Kidney epithelial cell (primary cell): ENCODE data around the gene SRM. TPM values are rescaled to one million over a fixed set of nuclear protein-coding genes. Genes with fewer than 3 reads are reported as not detected.
"Not testable (repeated sequence)": the region's sequence is repeated elsewhere in the genome, so short reads cannot be mapped to it uniquely, and the experiment has no call there.

Source experiments
- DNase-seq: peaks from one replicate; pipeline ENCODE4 v3.0.0-alpha.2; 2010; ENCODE audit warnings: low read depth
- H3K27me3 ChIP-seq: 2 replicates; pipeline ENCODE4 v1.6.0; 2011; ENCODE audit warnings: low read length; ENCODE audit not compliant: control insufficient read depth, insufficient read depth
- H3K36me3 ChIP-seq: 2 replicates; pipeline ENCODE4 v1.5.1; 2011; ENCODE audit warnings: low read length; ENCODE audit not compliant: control insufficient read depth, insufficient read depth
- H3K4me3 ChIP-seq: 2 replicates; pipeline ENCODE4 v1.5.1; 2011; ENCODE audit warnings: low read depth, mild to moderate bottlenecking, control low read depth, low read length
- total RNA-seq: library from RNA; depleted of rRNA; stranded (reverse); fragments of >200 nt; gene quantifications from 2 replicates; pipeline ENCODE4 v1.2.3, GENCODE V29; 2015
- TF ChIP-seq, protein P1 (sequence below): IDR thresholded peaks from 2 replicates; pipeline ENCODE4 v1.5.1; 2011; ENCODE audit warnings: mild to moderate bottlenecking, moderate library complexity, low read length, control low read depth, inconsistent platforms; ENCODE audit not compliant: insufficient read depth, poor library complexity, severe bottlenecking

SRM gene
- total RNA-seq, 1 donor from 2014 or later, result 75.0 TPM

DNA sequence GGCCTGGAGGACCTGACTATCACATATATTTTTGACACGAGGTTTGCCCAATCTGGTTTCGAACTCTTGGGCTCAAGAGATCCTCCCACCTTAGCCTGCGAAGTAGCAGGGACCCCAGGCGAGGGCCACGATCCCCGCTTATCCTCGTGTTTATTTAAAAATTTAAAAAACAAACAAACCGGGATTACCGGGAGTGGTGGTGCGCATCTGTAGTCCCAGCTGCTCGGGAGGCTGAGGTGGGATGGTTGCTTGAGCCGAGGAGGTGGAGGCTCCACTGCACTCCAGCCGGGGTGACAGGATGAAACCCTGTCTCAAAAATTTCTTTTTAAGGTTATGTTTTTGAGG is 40.3 kb upstream of the SRM start:
- Histone ChIP-seq H3K4me3 (peak overlapping the region; percentile 75), H3K36me3 (peaks cover 2% of the 10 kb centered on the region), H3K27me3 (no peaks in the 10 kb centered on the region)
- no peak for DNase-seq
- TF ChIP-seq, protein P1, sequence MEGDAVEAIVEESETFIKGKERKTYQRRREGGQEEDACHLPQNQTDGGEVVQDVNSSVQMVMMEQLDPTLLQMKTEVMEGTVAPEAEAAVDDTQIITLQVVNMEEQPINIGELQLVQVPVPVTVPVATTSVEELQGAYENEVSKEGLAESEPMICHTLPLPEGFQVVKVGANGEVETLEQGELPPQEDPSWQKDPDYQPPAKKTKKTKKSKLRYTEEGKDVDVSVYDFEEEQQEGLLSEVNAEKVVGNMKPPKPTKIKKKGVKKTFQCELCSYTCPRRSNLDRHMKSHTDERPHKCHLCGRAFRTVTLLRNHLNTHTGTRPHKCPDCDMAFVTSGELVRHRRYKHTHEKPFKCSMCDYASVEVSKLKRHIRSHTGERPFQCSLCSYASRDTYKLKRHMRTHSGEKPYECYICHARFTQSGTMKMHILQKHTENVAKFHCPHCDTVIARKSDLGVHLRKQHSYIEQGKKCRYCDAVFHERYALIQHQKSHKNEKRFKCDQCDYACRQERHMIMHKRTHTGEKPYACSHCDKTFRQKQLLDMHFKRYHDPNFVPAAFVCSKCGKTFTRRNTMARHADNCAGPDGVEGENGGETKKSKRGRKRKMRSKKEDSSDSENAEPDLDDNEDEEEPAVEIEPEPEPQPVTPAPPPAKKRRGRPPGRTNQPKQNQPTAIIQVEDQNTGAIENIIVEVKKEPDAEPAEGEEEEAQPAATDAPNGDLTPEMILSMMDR, result no peak

DNA sequence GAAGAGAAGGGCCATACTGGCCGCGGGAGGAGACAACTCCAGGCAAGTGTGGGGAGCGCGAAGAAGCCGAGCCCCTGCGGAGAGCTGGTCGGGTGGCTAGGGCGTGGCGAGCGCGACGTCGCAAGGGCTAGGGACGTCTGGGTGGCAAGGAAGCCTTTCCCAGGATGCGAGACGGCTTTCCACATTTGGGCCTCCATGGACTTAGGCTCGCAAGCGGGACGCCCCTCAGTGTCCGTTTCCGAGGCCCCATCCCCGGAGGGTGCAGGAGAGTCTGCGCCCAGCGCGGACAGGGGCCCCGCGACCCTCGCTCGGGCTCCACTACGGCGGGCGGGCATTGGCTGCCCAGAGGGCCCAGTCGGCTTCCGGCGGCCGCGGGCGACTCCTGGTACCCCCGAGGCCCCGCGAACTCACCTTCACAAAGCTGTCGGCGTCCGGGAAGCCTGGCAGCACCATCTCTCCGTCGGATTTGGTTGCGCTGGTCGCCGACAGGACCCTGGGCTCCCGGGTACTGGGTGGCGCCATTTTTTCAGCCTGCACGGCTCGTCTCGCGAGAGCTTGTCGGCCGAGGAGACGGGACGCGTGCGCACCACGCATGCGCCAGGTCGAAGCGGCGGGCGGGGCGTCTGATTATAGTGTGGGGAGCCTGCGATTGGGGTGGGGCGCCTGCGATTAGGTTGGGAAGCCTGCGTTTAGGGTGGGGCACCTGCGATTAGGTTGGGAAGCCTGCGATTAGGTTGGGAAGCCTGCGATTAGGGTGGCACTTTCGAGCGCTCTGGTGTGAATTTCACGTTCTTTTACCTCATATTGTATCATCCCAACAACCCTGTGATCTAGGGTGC is 39.7 kb upstream of the SRM start, which contains the start of gene EXOSC10:
EXOSC10 (minus strand) TSS at position 560 of the 839 bp plus-strand sequence; CDS start at position 522, 38 bp downstream.
- no peaks in the 10 kb centered on the region for H3K27me3 ChIP-seq
- TF ChIP-seq, protein P1, result no peak
- peak; percentile 52 for DNase-seq
- peak within 1 kb of the TSS; percentile 75 for H3K4me3 ChIP-seq
- peaks cover 2% of the 10 kb centered on the region for H3K36me3 ChIP-seq

DNA sequence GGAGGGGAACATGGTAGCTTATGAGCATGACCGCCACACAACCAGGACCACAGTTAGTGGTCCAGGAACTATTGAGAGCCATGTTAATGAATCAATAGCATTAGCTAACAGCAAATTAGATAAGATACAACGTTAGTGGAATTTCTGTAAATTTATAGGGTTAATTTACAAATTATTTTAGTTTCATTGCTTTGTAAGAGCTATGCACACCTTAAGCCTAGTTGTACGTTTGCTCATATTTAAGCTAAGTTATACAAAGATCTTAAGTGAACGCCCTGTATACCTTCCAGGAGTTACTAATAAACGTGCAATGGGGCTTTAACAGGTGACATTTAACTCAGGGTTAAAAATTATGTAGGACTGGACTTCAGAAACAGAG is 39.1 kb upstream of the SRM start:
- TF ChIP-seq, protein P1, result no peak
- peak overlapping the region; percentile 75 for H3K4me3 ChIP-seq
- DNase-seq, result no peak
- H3K27me3 ChIP-seq, result no peaks in the 10 kb centered on the region
- peaks cover 2% of the 10 kb centered on the region for H3K36me3 ChIP-seq

DNA sequence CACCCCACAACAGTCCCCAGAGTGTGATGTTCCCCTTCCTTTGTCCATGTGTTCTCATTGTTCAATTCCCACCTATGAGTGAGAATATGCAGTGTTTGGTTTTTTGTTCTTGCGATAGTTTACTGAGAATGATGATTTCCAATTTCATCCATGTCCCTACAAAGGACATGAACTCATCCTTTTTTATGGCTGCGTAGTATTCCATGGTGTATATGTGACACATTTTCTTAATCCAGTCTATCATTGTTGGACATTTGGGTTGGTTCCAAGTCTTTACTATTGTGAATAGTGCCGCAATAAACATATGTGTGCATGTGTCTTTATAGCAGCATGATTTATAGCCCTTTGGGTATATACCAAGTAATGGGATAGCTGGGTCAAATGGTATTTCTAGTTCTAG is 24.0 kb upstream of the SRM start:
- H3K27me3 ChIP-seq, DNase-seq, H3K4me3 ChIP-seq, H3K36me3 ChIP-seq: not testable (repeated sequence)

DNA sequence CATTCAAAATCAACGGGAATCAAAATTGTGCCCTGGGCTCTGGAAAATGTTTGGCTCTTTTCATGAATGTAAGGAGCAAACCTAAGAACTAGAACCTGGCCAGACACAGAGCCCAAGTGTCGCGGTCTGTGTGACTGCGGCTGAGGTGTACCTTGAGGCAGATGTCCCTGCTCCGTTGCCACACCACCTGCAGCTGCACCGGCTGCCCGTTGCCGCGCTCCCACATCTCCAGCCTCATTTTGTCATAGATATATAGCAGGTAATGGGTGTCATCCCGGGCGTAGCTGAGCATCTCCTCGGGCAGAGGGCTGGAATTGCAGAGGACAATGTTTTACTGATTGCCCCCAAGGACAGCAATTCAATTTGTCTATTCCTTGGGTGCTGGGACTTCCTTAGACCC is 21.1 kb upstream of the SRM start:
- Histone ChIP-seq H3K36me3 (peaks cover 2% of the 10 kb centered on the region), H3K27me3 (no peaks in the 10 kb centered on the region), H3K4me3 (no peak overlapping the region)
- no peak for DNase-seq
- TF ChIP-seq, protein P1, result no peak

DNA sequence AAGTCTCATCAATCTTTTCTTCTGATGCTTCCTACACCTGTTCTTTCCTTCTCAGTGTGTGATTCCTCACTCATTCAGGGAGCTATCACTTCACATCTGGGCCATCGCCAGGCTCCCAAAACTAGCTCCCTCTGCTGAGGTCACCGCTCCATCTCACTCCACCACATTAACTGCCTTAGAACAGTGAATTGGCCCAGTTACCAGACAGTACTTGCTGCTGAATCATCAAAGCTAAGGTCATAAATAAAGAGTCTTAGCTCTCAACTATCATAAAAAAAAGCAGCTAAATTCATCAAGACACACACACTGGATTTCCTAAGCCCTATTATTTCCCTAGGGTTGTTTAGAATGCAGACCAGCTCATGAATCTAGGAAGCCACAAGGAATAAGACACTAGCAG is 18.8 kb upstream of the SRM start:
- TF ChIP-seq, protein P1, result no peak
- Histone ChIP-seq H3K27me3 (no peaks in the 10 kb centered on the region), H3K36me3 (peaks cover 3% of the 10 kb centered on the region), H3K4me3 (no peak overlapping the region)
- no peak for DNase-seq

DNA sequence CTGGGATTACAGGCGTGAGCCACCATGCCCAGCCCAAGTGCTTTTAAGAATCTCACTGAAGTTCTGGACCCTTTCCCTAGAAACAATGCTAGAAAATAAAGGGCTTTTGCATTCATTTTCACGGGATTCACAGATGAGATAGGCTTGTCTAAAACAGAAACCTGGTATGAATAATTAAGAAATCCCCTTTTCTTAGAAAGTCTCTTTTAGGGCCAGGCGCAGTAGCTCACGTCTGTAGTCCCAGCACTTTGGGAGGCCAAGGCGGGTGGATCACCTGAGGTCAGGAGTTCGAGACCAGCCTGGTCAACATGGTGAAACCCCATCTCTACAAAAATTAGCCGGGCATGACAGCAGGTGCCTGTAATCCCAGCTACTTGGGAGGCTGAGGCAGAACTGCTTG is 13.6 kb upstream of the SRM start:
- not testable (repeated sequence) for H3K4me3 ChIP-seq, H3K36me3 ChIP-seq, DNase-seq, H3K27me3 ChIP-seq
